Neural cell (in vitro differentiated cells): Measurements from ENCODE around the gene CADPS2. TPM values are rescaled to one million over a fixed set of nuclear protein-coding genes. Genes with fewer than 3 reads are reported as not detected.

Experiments
- H2AFZ ChIP-seq: fragments of 200-600, 300-800 bp; sonication (generic), shearing (Covaris generic); 2 replicates; pipeline ENCODE4 v1.6.0; 2014; ENCODE audit warnings: low read depth, mild to moderate bottlenecking, antibody characterized with exemption, low read length, moderate library complexity
- H3F3A ChIP-seq: fragments of 200-600 bp; shearing (Covaris generic); 2 replicates; pipeline ENCODE4 v1.6.1; 2016; ENCODE audit warnings: mild to moderate bottlenecking, moderate library complexity, mixed read lengths, antibody characterized with exemption, low read length; ENCODE audit not compliant: insufficient read depth, poor library complexity, severe bottlenecking
- H3K27ac ChIP-seq: fragments of 200-600, 300-800 bp; sonication (generic), shearing (Covaris generic); 2 replicates; pipeline ENCODE4 v1.5.1; 2014; ENCODE audit warnings: mild to moderate bottlenecking, low read length, moderate library complexity
- H3K27me3 ChIP-seq: fragments of 300-800, 200-600 bp; sonication (generic), shearing (Covaris generic); 2 replicates; pipeline ENCODE4 v1.6.0; 2014; ENCODE audit warnings: mild to moderate bottlenecking, low read depth, low read length, moderate library complexity; ENCODE audit not compliant: insufficient read depth
- H3K36me3 ChIP-seq: fragments of 300-800, 200-600 bp; sonication (generic), shearing (Covaris generic); 2 replicates; pipeline ENCODE4 v1.5.1; 2014; ENCODE audit warnings: mild to moderate bottlenecking, antibody characterized with exemption, low read length, moderate library complexity; ENCODE audit not compliant: insufficient read depth
- H3K4me2 ChIP-seq: fragments of 300-800, 200-600 bp; sonication (generic), shearing (Covaris generic); 2 replicates; pipeline ENCODE4 v1.6.0; 2014; ENCODE audit warnings: mild to moderate bottlenecking, low read length
- H3K4me3 ChIP-seq: fragments of 300-800, 200-600 bp; sonication (generic), shearing (Covaris generic); 2 replicates; pipeline ENCODE4 v1.5.1; 2014; ENCODE audit warnings: mild to moderate bottlenecking, low read length, moderate library complexity
- H3K79me2 ChIP-seq: fragments of 200-600 bp; shearing (Covaris generic); replicated peaks from 2 replicates; pipeline ENCODE4 v1.6.0; 2014; ENCODE audit warnings: mild to moderate bottlenecking, low read length, moderate library complexity; ENCODE audit not compliant: insufficient read depth
- H3K9ac ChIP-seq: fragments of 300-800, 200-600 bp; sonication (generic), shearing (Covaris generic); 2 replicates; pipeline ENCODE4 v1.6.1; 2016; ENCODE audit warnings: mild to moderate bottlenecking, low read length, mixed read lengths
- H3K9me2 ChIP-seq: fragments of 200-600 bp; shearing (Covaris generic); 2 replicates; pipeline ENCODE4 v1.6.1; 2016; ENCODE audit warnings: mild to moderate bottlenecking, low read length, mixed read lengths; ENCODE audit not compliant: insufficient read depth
- H3K9me3 ChIP-seq: fragments of 200-600, 300-800 bp; sonication (generic), shearing (Covaris generic); 2 replicates; pipeline ENCODE4 v1.6.1; 2016; ENCODE audit warnings: mild to moderate bottlenecking, mixed run types, low read length, moderate library complexity, mixed read lengths
- H4K20me1 ChIP-seq: fragments of 200-600 bp; shearing (Covaris generic); 2 replicates; pipeline ENCODE4 v1.6.1; 2016; ENCODE audit warnings: mild to moderate bottlenecking, mixed run types; ENCODE audit not compliant: insufficient read depth
- EP300 ChIP-seq: fragments of 450-650 bp; conservative IDR thresholded peaks from 2 replicates; pipeline ENCODE4 v1.6.1; 2014; ENCODE audit warnings: antibody characterized with exemption, mild to moderate bottlenecking, moderate library complexity; ENCODE audit not compliant: poor library complexity, severe bottlenecking
- EZH2 ChIP-seq: fragments of 200-600, 300-800 bp; shearing (Covaris generic), sonication (generic); IDR thresholded peaks from 2 replicates; pipeline ENCODE4 v1.6.1; 2014; ENCODE audit warnings: antibody characterized with exemption, low read length, borderline replicate concordance, mild to moderate bottlenecking; ENCODE audit not compliant: insufficient read depth, poor library complexity, severe bottlenecking
- MXI1 ChIP-seq: fragments of 450-650 bp; conservative IDR thresholded peaks from 2 replicates; pipeline ENCODE4 v1.6.1; 2014; ENCODE audit warnings: antibody characterized with exemption, mild to moderate bottlenecking; ENCODE audit not compliant: poor library complexity, severe bottlenecking
- POLR2AphosphoS5 ChIP-seq: IDR thresholded peaks from 2 replicates; pipeline ENCODE4 v1.6.1; 2012
- RAD21 ChIP-seq: fragments of 450-650 bp; conservative IDR thresholded peaks from 2 replicates; pipeline ENCODE4 v1.6.1; 2014; ENCODE audit warnings: antibody characterized with exemption, mild to moderate bottlenecking, moderate library complexity
- SMC3 ChIP-seq: fragments of 450-650 bp; conservative IDR thresholded peaks from 2 replicates; pipeline ENCODE4 v1.6.1; 2014; ENCODE audit warnings: antibody characterized with exemption, mild to moderate bottlenecking, moderate library complexity; ENCODE audit not compliant: poor library complexity
- TAF1 ChIP-seq: IDR thresholded peaks from 2 replicates; pipeline ENCODE4 v1.6.1; 2012; ENCODE audit warnings: low read depth
- polyA plus RNA-seq: library from polyadenylated mRNA; depleted of rRNA; stranded (reverse); fragments of >200 nt; gene quantifications from 2 replicates; pipeline ENCODE4 v1.2.3, GENCODE V29; 2014
- TF ChIP-seq, protein P1 (sequence below): IDR thresholded peaks from 2 replicates; pipeline ENCODE4 v1.6.1; 2012; ENCODE audit warnings: borderline replicate concordance
- TF ChIP-seq, protein P2 (sequence below): fragments of 450-650 bp; IDR thresholded peaks from 2 replicates; pipeline ENCODE4 v1.5.1; 2014; ENCODE audit warnings: antibody characterized with exemption, mild to moderate bottlenecking, moderate library complexity; ENCODE audit not compliant: poor library complexity, severe bottlenecking

The CADPS2 gene
- polyA plus RNA-seq, 1 donor from 2014 or later: 5.9 TPM

DNA sequence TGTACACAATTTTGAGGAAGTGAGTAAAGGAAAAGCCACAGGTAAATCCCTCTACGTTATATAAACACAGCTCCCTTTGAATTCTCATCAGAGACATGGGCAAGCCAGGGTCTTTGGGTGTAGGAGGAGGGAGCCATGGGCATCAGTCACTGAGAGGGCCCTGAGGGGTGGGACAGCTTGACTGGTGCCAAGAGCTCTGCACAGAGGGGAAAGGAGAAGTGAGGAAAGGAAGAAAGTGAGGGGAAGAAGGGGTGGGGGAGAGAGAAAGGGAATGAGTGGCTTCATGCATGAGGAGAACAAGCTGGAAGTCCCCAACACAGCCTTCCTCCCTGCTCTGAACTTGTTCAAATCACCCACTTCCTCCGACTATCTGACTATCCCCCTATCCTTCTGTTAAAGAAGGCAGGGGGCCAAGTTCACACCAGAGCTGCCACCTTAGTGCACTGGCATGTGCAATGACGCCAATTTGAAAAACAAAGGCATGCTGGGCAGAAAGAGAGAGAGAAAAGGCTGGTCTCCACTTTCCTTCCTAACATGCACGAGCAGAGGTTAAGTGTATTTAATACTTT lies 167.2 kb downstream of the CADPS2 start:
- H2AFZ ChIP-seq: no peak overlapping the region
- no peak overlapping the region for H3K4me2 ChIP-seq
- H3K4me3 ChIP-seq: no peak overlapping the region
- TF ChIP-seq EP300: no peak
- TF ChIP-seq, protein P1, sequence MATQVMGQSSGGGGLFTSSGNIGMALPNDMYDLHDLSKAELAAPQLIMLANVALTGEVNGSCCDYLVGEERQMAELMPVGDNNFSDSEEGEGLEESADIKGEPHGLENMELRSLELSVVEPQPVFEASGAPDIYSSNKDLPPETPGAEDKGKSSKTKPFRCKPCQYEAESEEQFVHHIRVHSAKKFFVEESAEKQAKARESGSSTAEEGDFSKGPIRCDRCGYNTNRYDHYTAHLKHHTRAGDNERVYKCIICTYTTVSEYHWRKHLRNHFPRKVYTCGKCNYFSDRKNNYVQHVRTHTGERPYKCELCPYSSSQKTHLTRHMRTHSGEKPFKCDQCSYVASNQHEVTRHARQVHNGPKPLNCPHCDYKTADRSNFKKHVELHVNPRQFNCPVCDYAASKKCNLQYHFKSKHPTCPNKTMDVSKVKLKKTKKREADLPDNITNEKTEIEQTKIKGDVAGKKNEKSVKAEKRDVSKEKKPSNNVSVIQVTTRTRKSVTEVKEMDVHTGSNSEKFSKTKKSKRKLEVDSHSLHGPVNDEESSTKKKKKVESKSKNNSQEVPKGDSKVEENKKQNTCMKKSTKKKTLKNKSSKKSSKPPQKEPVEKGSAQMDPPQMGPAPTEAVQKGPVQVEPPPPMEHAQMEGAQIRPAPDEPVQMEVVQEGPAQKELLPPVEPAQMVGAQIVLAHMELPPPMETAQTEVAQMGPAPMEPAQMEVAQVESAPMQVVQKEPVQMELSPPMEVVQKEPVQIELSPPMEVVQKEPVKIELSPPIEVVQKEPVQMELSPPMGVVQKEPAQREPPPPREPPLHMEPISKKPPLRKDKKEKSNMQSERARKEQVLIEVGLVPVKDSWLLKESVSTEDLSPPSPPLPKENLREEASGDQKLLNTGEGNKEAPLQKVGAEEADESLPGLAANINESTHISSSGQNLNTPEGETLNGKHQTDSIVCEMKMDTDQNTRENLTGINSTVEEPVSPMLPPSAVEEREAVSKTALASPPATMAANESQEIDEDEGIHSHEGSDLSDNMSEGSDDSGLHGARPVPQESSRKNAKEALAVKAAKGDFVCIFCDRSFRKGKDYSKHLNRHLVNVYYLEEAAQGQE: no peak
- H3K27ac ChIP-seq: no peak overlapping the region
- H3F3A ChIP-seq: no peaks in the 10 kb centered on the region
- no peaks in the 10 kb centered on the region for H3K27me3 ChIP-seq
- H3K9ac ChIP-seq: no peak overlapping the region
- H4K20me1 ChIP-seq: no peaks in the 10 kb centered on the region
- no peaks in the 10 kb centered on the region for H3K36me3 ChIP-seq
- H3K9me2 ChIP-seq: no peaks in the 10 kb centered on the region
- no peaks in the 10 kb centered on the region for H3K9me3 ChIP-seq
- H3K79me2 ChIP-seq: no peaks in the 10 kb centered on the region

DNA sequence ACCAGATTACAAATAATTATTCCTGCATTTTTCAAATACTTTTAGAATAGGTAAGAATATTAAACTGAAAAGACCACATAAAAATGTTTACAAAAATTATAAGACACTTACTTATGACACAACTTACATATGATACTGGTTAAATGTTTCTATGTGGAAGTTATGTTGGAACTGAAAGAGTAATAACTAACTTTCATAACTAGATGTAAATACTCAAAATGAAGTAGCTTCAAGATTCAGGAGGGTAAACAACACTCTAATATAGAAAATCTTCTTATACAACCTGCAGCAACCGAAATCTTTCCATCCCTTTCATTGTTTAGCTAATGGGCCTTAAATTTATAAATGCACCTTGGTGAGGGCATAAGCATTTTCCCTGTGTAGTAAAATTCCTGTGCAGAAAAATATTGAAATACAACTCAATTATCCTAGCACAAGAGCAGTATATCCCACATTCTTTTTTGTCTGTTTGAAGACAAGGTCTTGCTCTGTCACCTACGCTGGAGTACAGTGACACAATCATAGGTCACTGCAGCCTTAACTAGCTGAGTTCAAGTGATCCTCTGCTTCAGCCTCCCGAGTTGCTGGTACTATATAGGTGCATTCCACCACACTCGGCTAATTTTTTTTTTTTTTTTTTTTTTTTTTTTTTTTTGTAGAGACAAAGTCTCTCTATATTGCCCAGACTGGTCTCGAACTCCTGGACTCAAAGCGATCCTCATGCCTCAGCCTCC lies 168.7 kb downstream of the CADPS2 start:
- Histone ChIP-seq H3K79me2 (no peaks in the 10 kb centered on the region), H3K4me2 (no peak overlapping the region), H2AFZ (no peak overlapping the region), H4K20me1 (no peaks in the 10 kb centered on the region), H3K9me3 (no peaks in the 10 kb centered on the region), H3F3A (no peaks in the 10 kb centered on the region), H3K4me3 (no peak overlapping the region), H3K27ac (no peak overlapping the region), H3K27me3 (no peaks in the 10 kb centered on the region), H3K36me3 (no peaks in the 10 kb centered on the region), H3K9me2 (no peaks in the 10 kb centered on the region), H3K9ac (no peak overlapping the region)
- TF ChIP-seq RAD21: no peak

DNA sequence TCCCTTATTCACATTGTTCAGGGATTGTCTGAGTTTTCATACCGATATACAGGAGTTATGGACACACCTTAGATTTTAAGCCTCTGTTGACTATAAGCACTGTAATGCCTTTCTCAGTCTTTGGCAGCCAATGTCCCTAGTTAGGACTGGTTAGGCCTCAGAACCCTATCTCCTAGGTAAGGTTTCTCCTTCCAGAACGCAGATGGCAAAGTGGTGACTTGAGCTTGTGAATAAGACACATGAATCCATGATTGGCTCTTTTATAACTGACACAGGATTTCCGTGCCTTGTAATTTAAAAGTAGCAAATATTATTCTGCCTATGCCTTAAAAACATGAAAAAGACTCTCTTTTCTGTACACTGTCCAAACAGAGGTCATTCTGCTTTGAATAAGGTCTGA lies 171.1 kb downstream of the CADPS2 start:
- H3K27ac ChIP-seq: no peak overlapping the region
- no peak overlapping the region for H3K9ac ChIP-seq
- H2AFZ ChIP-seq: no peak overlapping the region
- H3K79me2 ChIP-seq: no peaks in the 10 kb centered on the region
- no peaks in the 10 kb centered on the region for H3K9me2 ChIP-seq
- H3K4me2 ChIP-seq: no peak overlapping the region
- no peak overlapping the region for H3K4me3 ChIP-seq
- no peaks in the 10 kb centered on the region for H3K9me3 ChIP-seq
- H3K27me3 ChIP-seq: no peaks in the 10 kb centered on the region
- no peaks in the 10 kb centered on the region for H3F3A ChIP-seq
- no peaks in the 10 kb centered on the region for H3K36me3 ChIP-seq
- TF ChIP-seq RAD21 (no peak), EZH2 (no peak), EP300 (no peak), POLR2AphosphoS5 (no peak), MXI1 (no peak), TAF1 (no peak), SMC3 (no peak)
- TF ChIP-seq, protein P1: no peak
- TF ChIP-seq, protein P2, sequence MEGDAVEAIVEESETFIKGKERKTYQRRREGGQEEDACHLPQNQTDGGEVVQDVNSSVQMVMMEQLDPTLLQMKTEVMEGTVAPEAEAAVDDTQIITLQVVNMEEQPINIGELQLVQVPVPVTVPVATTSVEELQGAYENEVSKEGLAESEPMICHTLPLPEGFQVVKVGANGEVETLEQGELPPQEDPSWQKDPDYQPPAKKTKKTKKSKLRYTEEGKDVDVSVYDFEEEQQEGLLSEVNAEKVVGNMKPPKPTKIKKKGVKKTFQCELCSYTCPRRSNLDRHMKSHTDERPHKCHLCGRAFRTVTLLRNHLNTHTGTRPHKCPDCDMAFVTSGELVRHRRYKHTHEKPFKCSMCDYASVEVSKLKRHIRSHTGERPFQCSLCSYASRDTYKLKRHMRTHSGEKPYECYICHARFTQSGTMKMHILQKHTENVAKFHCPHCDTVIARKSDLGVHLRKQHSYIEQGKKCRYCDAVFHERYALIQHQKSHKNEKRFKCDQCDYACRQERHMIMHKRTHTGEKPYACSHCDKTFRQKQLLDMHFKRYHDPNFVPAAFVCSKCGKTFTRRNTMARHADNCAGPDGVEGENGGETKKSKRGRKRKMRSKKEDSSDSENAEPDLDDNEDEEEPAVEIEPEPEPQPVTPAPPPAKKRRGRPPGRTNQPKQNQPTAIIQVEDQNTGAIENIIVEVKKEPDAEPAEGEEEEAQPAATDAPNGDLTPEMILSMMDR: no peak
- H4K20me1 ChIP-seq: no peaks in the 10 kb centered on the region
